Measurements from ENCODE around the gene HELZ.

The HELZ gene

GRCh38 chr17:67071595-67071994, 173.4 kb downstream of the HELZ start:
- DNase-seq, result no peak

- no peak for DNase-seq
These were observed 175.3 kb downstream of the HELZ start for GRCh38 chr17:67069603-67070136.

- peak; percentile 65 for DNase-seq
These were observed 176.0 kb downstream of the HELZ start for GRCh38 chr17:67068999-67069398.

GRCh38 chr17:67067571-67068482, 177.2 kb downstream of the HELZ start:
- DNase-seq, result no peak

- DNase-seq, result no peak
These were observed 178.3 kb downstream of the HELZ start for GRCh38 chr17:67066717-67067116.

- no peak for DNase-seq
These were observed 181.9 kb downstream of the HELZ start for GRCh38 chr17:67063141-67063540.

- DNase-seq, result no peak
These were observed 185.6 kb downstream of the HELZ start for GRCh38 chr17:67059372-67059771.

GRCh38 chr17:67058036-67058435, 187.0 kb downstream of the HELZ start:
- DNase-seq, result no peak

GRCh38 chr17:67056746-67057490, 188.1 kb downstream of the HELZ start:
- no peak for DNase-seq

GRCh38 chr17:67055811-67056745, 188.9 kb downstream of the HELZ start:
- peak; percentile 14 for DNase-seq

GRCh38 chr17:67055041-67055443, 190.0 kb downstream of the HELZ start:
- no peak for DNase-seq

- DNase-seq, result no peak
These were observed 190.4 kb downstream of the HELZ start for GRCh38 chr17:67054608-67055007.

- no peak for DNase-seq
These were observed 190.9 kb downstream of the HELZ start for GRCh38 chr17:67054011-67054591.

- no peak for DNase-seq
These were observed 191.5 kb downstream of the HELZ start for GRCh38 chr17:67053438-67054000.

GRCh38 chr17:67052720-67053437, 192.1 kb downstream of the HELZ start:
- DNase-seq, result no peak

GRCh38 chr17:67051837-67052236, 193.2 kb downstream of the HELZ start:
- DNase-seq, result no peak

- DNase-seq, result no peak
These were observed 193.8 kb downstream of the HELZ start for GRCh38 chr17:67051155-67051538.

- no peak for DNase-seq
These were observed 194.4 kb downstream of the HELZ start for GRCh38 chr17:67050471-67051154.

GRCh38 chr17:67050066-67050465, 194.9 kb downstream of the HELZ start:
- DNase-seq, result no peak

- no peak for DNase-seq
These were observed 195.8 kb downstream of the HELZ start for GRCh38 chr17:67049025-67049739.

All from DMS153 (cell line).